Measurements from ENCODE around the gene DIS3L2. TPM values are rescaled to one million over a fixed set of nuclear protein-coding genes. Genes with fewer than 3 reads are reported as not detected.
"Not testable (repeated sequence)": the region's sequence is repeated elsewhere in the genome, so short reads cannot be mapped to it uniquely, and the experiment has no call there.

Gene DIS3L2
- total RNA-seq, 2 experiments from 2014 or later, result 40.2 to 43.4 TPM

- Mint-ChIP-seq H3K27me3 (no peaks in the 10 kb centered on the region), H3K27ac (peak overlapping the region; percentile 95), H3K4me3 (peak overlapping the region; percentile 47), H3K4me1 (peaks cover 74% of the 10 kb centered on the region), H3K36me3 (ENCODE audit: low read depth) (peaks cover 40% of the 10 kb centered on the region), H3K9me3 (peaks cover 14% of the 10 kb centered on the region)
- peak; percentile 46 for DNase-seq
- ChIA-PET CTCF (interaction anchor here (0.6 to 3.4 kb wide), 7 partner anchors 10 to 1487 kb away, joined by 3 to 19 read pairs (median 11); partner anchors contain the start of gene NPPC), POLR2A (interaction anchor here (0.6 kb wide), 1 partner anchor 846 kb away, joined by 4 read pairs; no protein-coding TSS in a partner anchor)
Observed at GRCh38 chr2:232310121-232310520, 348.6 kb downstream of the DIS3L2 start.

- Mint-ChIP-seq H3K4me3 (peak overlapping the region; percentile 47), H3K27me3 (no peaks in the 10 kb centered on the region), H3K27ac (peak overlapping the region; percentile 95), H3K36me3 (ENCODE audit: low read depth) (peaks cover 41% of the 10 kb centered on the region), H3K4me1 (peaks cover 80% of the 10 kb centered on the region), H3K9me3 (peaks cover 14% of the 10 kb centered on the region)
- CTCF ChIA-PET, result interaction anchor here (1.5 to 3.4 kb wide), 6 partner anchors 10 to 385 kb away, joined by 5 to 19 read pairs (median 12); partner anchors contain the start of gene NPPC
- DNase-seq, result no peak
- POLR2A ChIA-PET, result interaction anchor here (0.8 kb wide), 1 partner anchor 9 kb away, joined by 3 read pairs; no protein-coding TSS in a partner anchor
Observed at GRCh38 chr2:232310696-232311095, 349.2 kb downstream of the DIS3L2 start.

- H3K27me3 Mint-ChIP-seq, POLR2A ChIA-PET, H3K4me3 Mint-ChIP-seq, DNase-seq: not testable (repeated sequence)
- Mint-ChIP-seq H3K27ac (peak overlapping the region; percentile 94), H3K4me1 (peaks cover 90% of the 10 kb centered on the region), H3K36me3 (ENCODE audit: low read depth) (peaks cover 41% of the 10 kb centered on the region), H3K9me3 (peaks cover 14% of the 10 kb centered on the region)
- CTCF ChIA-PET, result interaction anchor here (1.2 to 3.3 kb wide), 4 partner anchors 12 to 23 kb away, joined by 4 to 31 read pairs (median 12); no protein-coding TSS in a partner anchor
Observed at GRCh38 chr2:232313645-232314044, 352.1 kb downstream of the DIS3L2 start.

- Mint-ChIP-seq H3K4me3 (peak overlapping the region; percentile 58), H3K9me3 (peaks cover 14% of the 10 kb centered on the region), H3K36me3 (ENCODE audit: low read depth) (peaks cover 41% of the 10 kb centered on the region), H3K4me1 (peaks cover 90% of the 10 kb centered on the region), H3K27ac (peak overlapping the region; percentile 94), H3K27me3 (no peaks in the 10 kb centered on the region)
- DNase-seq, result peak; percentile 89
- POLR2A ChIA-PET, result no interaction called here
- CTCF ChIA-PET, result interaction anchor here (0.8 to 3.3 kb wide), 15 partner anchors 8 to 602 kb away, joined by 3 to 31 read pairs (median 4); no protein-coding TSS in a partner anchor
Observed at GRCh38 chr2:232315049-232315922, 353.8 kb downstream of the DIS3L2 start.

GRCh38 chr2:232315923-232316299 is 354.4 kb downstream of the DIS3L2 start:
- ChIA-PET POLR2A (no interaction called here), CTCF (interaction anchor here (0.8 to 3.3 kb wide), 11 partner anchors 9 to 602 kb away, joined by 3 to 31 read pairs (median 4); no protein-coding TSS in a partner anchor)
- Mint-ChIP-seq H3K27ac (peak overlapping the region; percentile 94), H3K27me3 (no peaks in the 10 kb centered on the region), H3K36me3 (ENCODE audit: low read depth) (peaks cover 38% of the 10 kb centered on the region), H3K4me3 (peak overlapping the region; percentile 58), H3K4me1 (peaks cover 90% of the 10 kb centered on the region), H3K9me3 (peaks cover 14% of the 10 kb centered on the region)
- no peak for DNase-seq

GRCh38 chr2:232316461-232317330 is 355.2 kb downstream of the DIS3L2 start:
- peaks cover 14% of the 10 kb centered on the region for H3K9me3 Mint-ChIP-seq
- peaks cover 91% of the 10 kb centered on the region for H3K4me1 Mint-ChIP-seq
- POLR2A ChIA-PET, result no interaction called here
- H3K27me3 Mint-ChIP-seq, result no peaks in the 10 kb centered on the region
- CTCF ChIA-PET, result interaction anchor here (1.7 to 3.3 kb wide), 3 partner anchors 9 to 391 kb away, joined by 4 to 31 read pairs (median 13); no protein-coding TSS in a partner anchor
- H3K4me3 Mint-ChIP-seq, result no peak overlapping the region
- DNase-seq, result no peak
- peak overlapping the region; percentile 94 for H3K27ac Mint-ChIP-seq
- peaks cover 36% of the 10 kb centered on the region for H3K36me3 Mint-ChIP-seq (ENCODE audit: low read depth)

GRCh38 chr2:232318169-232318855 is 356.8 kb downstream of the DIS3L2 start:
- ChIA-PET CTCF (interaction anchor here (1.0 kb wide), 1 partner anchor 9 kb away, joined by 3 read pairs; no protein-coding TSS in a partner anchor), POLR2A (no interaction called here)
- Mint-ChIP-seq H3K4me1 (peaks cover 93% of the 10 kb centered on the region), H3K4me3 (peak overlapping the region; percentile 30), H3K27ac (peak overlapping the region; percentile 93), H3K27me3 (no peaks in the 10 kb centered on the region), H3K36me3 (ENCODE audit: low read depth) (peaks cover 20% of the 10 kb centered on the region), H3K9me3 (peaks cover 9% of the 10 kb centered on the region)
- DNase-seq, result no peak

GRCh38 chr2:232319067-232319802 is 357.7 kb downstream of the DIS3L2 start:
- Mint-ChIP-seq H3K27ac (peak overlapping the region; percentile 93), H3K9me3 (peaks cover 4% of the 10 kb centered on the region), H3K4me1 (peaks cover 87% of the 10 kb centered on the region), H3K36me3 (ENCODE audit: low read depth) (peaks cover 15% of the 10 kb centered on the region), H3K27me3 (no peaks in the 10 kb centered on the region), H3K4me3 (peak overlapping the region; percentile 19)
- POLR2A ChIA-PET, result no interaction called here
- DNase-seq, result no peak
- CTCF ChIA-PET, result interaction anchor here (2.8 kb wide), 1 partner anchor 9 kb away, joined by 15 read pairs; no protein-coding TSS in a partner anchor

- ChIA-PET POLR2A (no interaction called here), CTCF (interaction anchor here (2.8 kb wide), 1 partner anchor 10 kb away, joined by 15 read pairs; no protein-coding TSS in a partner anchor)
- H3K27ac Mint-ChIP-seq, result peak overlapping the region; percentile 93
- H3K27me3 Mint-ChIP-seq, result no peaks in the 10 kb centered on the region
- H3K36me3 Mint-ChIP-seq (ENCODE audit: low read depth), result peaks cover 10% of the 10 kb centered on the region
- no peak for DNase-seq
- peak overlapping the region; percentile 63 for H3K4me3 Mint-ChIP-seq
- no peaks in the 10 kb centered on the region for H3K9me3 Mint-ChIP-seq
- peaks cover 80% of the 10 kb centered on the region for H3K4me1 Mint-ChIP-seq
Observed at GRCh38 chr2:232319803-232320442, 358.4 kb downstream of the DIS3L2 start.

- no peak for DNase-seq
- ChIA-PET POLR2A (no interaction called here), CTCF (interaction anchor here (2.8 kb wide), 1 partner anchor 10 kb away, joined by 15 read pairs; no protein-coding TSS in a partner anchor)
- Mint-ChIP-seq H3K4me3 (no peak overlapping the region), H3K27me3 (no peaks in the 10 kb centered on the region), H3K9me3 (no peaks in the 10 kb centered on the region), H3K36me3 (ENCODE audit: low read depth) (peaks cover 8% of the 10 kb centered on the region), H3K4me1 (peaks cover 75% of the 10 kb centered on the region), H3K27ac (peak overlapping the region; percentile 93)
Observed at GRCh38 chr2:232320443-232320803, 358.9 kb downstream of the DIS3L2 start.

All from activated CD4-positive, alpha-beta T cell treated with anti-CD3 and anti-CD28 coated beads, Interleukin-2, amount 10 ng/mL, durations not matched to agents 7 days and 5 days (primary cell).